Neural cell (in vitro differentiated cells): ENCODE measurements around the gene LRIF1. TPM values are rescaled to one million over a fixed set of nuclear protein-coding genes. Genes with fewer than 3 reads are reported as not detected.

Source experiments
- H2AFZ ChIP-seq: fragments of 200-600, 300-800 bp; sonication (generic), shearing (Covaris generic); 2 replicates; pipeline ENCODE4 v1.6.0; 2014; ENCODE audit warnings: low read depth, mild to moderate bottlenecking, antibody characterized with exemption, low read length, moderate library complexity
- H3F3A ChIP-seq: fragments of 200-600 bp; shearing (Covaris generic); 2 replicates; pipeline ENCODE4 v1.6.1; 2016; ENCODE audit warnings: mild to moderate bottlenecking, moderate library complexity, mixed read lengths, antibody characterized with exemption, low read length; ENCODE audit not compliant: insufficient read depth, poor library complexity, severe bottlenecking
- H3K27ac ChIP-seq: fragments of 200-600, 300-800 bp; sonication (generic), shearing (Covaris generic); 2 replicates; pipeline ENCODE4 v1.5.1; 2014; ENCODE audit warnings: mild to moderate bottlenecking, low read length, moderate library complexity
- H3K27me3 ChIP-seq: fragments of 300-800, 200-600 bp; sonication (generic), shearing (Covaris generic); 2 replicates; pipeline ENCODE4 v1.6.0; 2014; ENCODE audit warnings: mild to moderate bottlenecking, low read depth, low read length, moderate library complexity; ENCODE audit not compliant: insufficient read depth
- H3K36me3 ChIP-seq: fragments of 300-800, 200-600 bp; sonication (generic), shearing (Covaris generic); 2 replicates; pipeline ENCODE4 v1.5.1; 2014; ENCODE audit warnings: mild to moderate bottlenecking, antibody characterized with exemption, low read length, moderate library complexity; ENCODE audit not compliant: insufficient read depth
- H3K4me2 ChIP-seq: fragments of 300-800, 200-600 bp; sonication (generic), shearing (Covaris generic); 2 replicates; pipeline ENCODE4 v1.6.0; 2014; ENCODE audit warnings: mild to moderate bottlenecking, low read length
- H3K4me3 ChIP-seq: fragments of 300-800, 200-600 bp; sonication (generic), shearing (Covaris generic); 2 replicates; pipeline ENCODE4 v1.5.1; 2014; ENCODE audit warnings: mild to moderate bottlenecking, low read length, moderate library complexity
- H3K79me2 ChIP-seq: fragments of 200-600 bp; shearing (Covaris generic); replicated peaks from 2 replicates; pipeline ENCODE4 v1.6.0; 2014; ENCODE audit warnings: mild to moderate bottlenecking, low read length, moderate library complexity; ENCODE audit not compliant: insufficient read depth
- H3K9ac ChIP-seq: fragments of 300-800, 200-600 bp; sonication (generic), shearing (Covaris generic); 2 replicates; pipeline ENCODE4 v1.6.1; 2016; ENCODE audit warnings: mild to moderate bottlenecking, low read length, mixed read lengths
- H3K9me2 ChIP-seq: fragments of 200-600 bp; shearing (Covaris generic); 2 replicates; pipeline ENCODE4 v1.6.1; 2016; ENCODE audit warnings: mild to moderate bottlenecking, low read length, mixed read lengths; ENCODE audit not compliant: insufficient read depth
- H3K9me3 ChIP-seq: fragments of 200-600, 300-800 bp; sonication (generic), shearing (Covaris generic); 2 replicates; pipeline ENCODE4 v1.6.1; 2016; ENCODE audit warnings: mild to moderate bottlenecking, mixed run types, low read length, moderate library complexity, mixed read lengths
- H4K20me1 ChIP-seq: fragments of 200-600 bp; shearing (Covaris generic); 2 replicates; pipeline ENCODE4 v1.6.1; 2016; ENCODE audit warnings: mild to moderate bottlenecking, mixed run types; ENCODE audit not compliant: insufficient read depth
- CTCF ChIP-seq: fragments of 450-650 bp; IDR thresholded peaks from 2 replicates; pipeline ENCODE4 v1.5.1; 2014; ENCODE audit warnings: antibody characterized with exemption, mild to moderate bottlenecking, moderate library complexity; ENCODE audit not compliant: poor library complexity, severe bottlenecking
- EP300 ChIP-seq: fragments of 450-650 bp; conservative IDR thresholded peaks from 2 replicates; pipeline ENCODE4 v1.6.1; 2014; ENCODE audit warnings: antibody characterized with exemption, mild to moderate bottlenecking, moderate library complexity; ENCODE audit not compliant: poor library complexity, severe bottlenecking
- EZH2 ChIP-seq: fragments of 200-600, 300-800 bp; shearing (Covaris generic), sonication (generic); IDR thresholded peaks from 2 replicates; pipeline ENCODE4 v1.6.1; 2014; ENCODE audit warnings: antibody characterized with exemption, low read length, borderline replicate concordance, mild to moderate bottlenecking; ENCODE audit not compliant: insufficient read depth, poor library complexity, severe bottlenecking
- MXI1 ChIP-seq: fragments of 450-650 bp; conservative IDR thresholded peaks from 2 replicates; pipeline ENCODE4 v1.6.1; 2014; ENCODE audit warnings: antibody characterized with exemption, mild to moderate bottlenecking; ENCODE audit not compliant: poor library complexity, severe bottlenecking
- POLR2AphosphoS5 ChIP-seq: IDR thresholded peaks from 2 replicates; pipeline ENCODE4 v1.6.1; 2012
- RAD21 ChIP-seq: fragments of 450-650 bp; conservative IDR thresholded peaks from 2 replicates; pipeline ENCODE4 v1.6.1; 2014; ENCODE audit warnings: antibody characterized with exemption, mild to moderate bottlenecking, moderate library complexity
- SMC3 ChIP-seq: fragments of 450-650 bp; conservative IDR thresholded peaks from 2 replicates; pipeline ENCODE4 v1.6.1; 2014; ENCODE audit warnings: antibody characterized with exemption, mild to moderate bottlenecking, moderate library complexity; ENCODE audit not compliant: poor library complexity
- TAF1 ChIP-seq: IDR thresholded peaks from 2 replicates; pipeline ENCODE4 v1.6.1; 2012; ENCODE audit warnings: low read depth
- polyA plus RNA-seq: library from polyadenylated mRNA; depleted of rRNA; stranded (reverse); fragments of >200 nt; gene quantifications from 2 replicates; pipeline ENCODE4 v1.2.3, GENCODE V29; 2014
- TF ChIP-seq, protein P1 (sequence below): IDR thresholded peaks from 2 replicates; pipeline ENCODE4 v1.6.1; 2012; ENCODE audit warnings: borderline replicate concordance

LRIF1 gene
- polyA plus RNA-seq, 1 donor from 2014 or later: 26.8 TPM

DNA sequence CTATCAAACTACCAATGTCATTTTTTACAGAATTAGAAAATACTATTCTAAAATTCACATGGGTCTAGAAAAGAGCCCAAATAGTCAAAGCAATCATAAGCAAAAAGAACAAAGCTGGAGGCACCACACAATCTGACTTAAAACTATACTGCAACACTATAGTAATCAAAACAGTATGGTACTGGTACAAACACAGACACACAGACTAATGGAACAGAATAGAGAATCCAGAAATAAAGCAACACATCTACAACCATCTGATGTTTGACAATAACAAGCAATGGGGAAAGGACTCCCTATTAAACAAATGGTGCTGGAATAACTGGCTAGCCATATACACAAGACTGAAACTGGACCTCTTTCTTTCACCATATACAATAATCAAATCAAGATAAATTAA lies 50.9 kb downstream of the LRIF1 start:
- TF ChIP-seq SMC3: no peak
- no peak for TF ChIP-seq MXI1
- TF ChIP-seq, protein P1, sequence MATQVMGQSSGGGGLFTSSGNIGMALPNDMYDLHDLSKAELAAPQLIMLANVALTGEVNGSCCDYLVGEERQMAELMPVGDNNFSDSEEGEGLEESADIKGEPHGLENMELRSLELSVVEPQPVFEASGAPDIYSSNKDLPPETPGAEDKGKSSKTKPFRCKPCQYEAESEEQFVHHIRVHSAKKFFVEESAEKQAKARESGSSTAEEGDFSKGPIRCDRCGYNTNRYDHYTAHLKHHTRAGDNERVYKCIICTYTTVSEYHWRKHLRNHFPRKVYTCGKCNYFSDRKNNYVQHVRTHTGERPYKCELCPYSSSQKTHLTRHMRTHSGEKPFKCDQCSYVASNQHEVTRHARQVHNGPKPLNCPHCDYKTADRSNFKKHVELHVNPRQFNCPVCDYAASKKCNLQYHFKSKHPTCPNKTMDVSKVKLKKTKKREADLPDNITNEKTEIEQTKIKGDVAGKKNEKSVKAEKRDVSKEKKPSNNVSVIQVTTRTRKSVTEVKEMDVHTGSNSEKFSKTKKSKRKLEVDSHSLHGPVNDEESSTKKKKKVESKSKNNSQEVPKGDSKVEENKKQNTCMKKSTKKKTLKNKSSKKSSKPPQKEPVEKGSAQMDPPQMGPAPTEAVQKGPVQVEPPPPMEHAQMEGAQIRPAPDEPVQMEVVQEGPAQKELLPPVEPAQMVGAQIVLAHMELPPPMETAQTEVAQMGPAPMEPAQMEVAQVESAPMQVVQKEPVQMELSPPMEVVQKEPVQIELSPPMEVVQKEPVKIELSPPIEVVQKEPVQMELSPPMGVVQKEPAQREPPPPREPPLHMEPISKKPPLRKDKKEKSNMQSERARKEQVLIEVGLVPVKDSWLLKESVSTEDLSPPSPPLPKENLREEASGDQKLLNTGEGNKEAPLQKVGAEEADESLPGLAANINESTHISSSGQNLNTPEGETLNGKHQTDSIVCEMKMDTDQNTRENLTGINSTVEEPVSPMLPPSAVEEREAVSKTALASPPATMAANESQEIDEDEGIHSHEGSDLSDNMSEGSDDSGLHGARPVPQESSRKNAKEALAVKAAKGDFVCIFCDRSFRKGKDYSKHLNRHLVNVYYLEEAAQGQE: no peak
- TF ChIP-seq CTCF: no peak
- no peak for TF ChIP-seq EZH2
- no peak for TF ChIP-seq RAD21
- no peak for TF ChIP-seq EP300
- no peak for TF ChIP-seq TAF1
- TF ChIP-seq POLR2AphosphoS5: no peak
- no peak overlapping the region for H3K9ac ChIP-seq
- H3K4me2 ChIP-seq: no peak overlapping the region

DNA sequence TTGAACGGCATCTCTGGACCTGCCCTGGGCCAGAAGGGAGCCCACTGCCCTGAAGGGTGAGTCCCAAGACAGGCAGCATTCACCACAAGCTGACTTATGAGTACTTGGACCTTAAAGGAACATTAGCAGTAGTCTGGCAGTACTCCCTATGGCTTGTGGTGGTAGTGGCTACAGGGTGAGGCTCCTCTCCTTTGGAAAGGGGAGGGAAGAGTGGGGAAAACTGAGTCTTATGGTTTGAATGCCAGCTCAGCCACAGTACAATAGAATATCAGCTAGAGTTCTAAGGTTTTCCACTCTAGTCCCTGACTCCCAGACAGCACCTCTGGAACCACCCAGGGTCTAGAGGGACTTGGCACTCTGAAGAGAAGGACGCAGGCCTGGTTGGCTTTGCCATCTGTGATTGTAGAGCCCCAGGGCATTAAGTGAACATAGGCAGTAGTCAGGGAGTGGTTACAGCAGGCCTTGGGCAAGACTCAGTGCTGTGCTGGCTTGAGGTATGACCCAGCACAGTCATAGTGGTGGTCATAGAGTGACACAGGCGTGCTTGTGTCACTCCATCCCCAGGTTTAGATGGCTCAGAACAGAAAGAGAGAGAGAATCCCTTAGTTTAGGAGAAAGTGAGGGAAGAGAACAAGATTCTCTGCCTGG lies 59.7 kb downstream of the LRIF1 start:
- H3K4me2 ChIP-seq: no peak overlapping the region
- no peaks in the 10 kb centered on the region for H3F3A ChIP-seq
- TF ChIP-seq, protein P1: no peak
- TF ChIP-seq EP300: no peak
- TF ChIP-seq RAD21: no peak
- no peak for TF ChIP-seq POLR2AphosphoS5
- no peak for TF ChIP-seq CTCF
- no peaks in the 10 kb centered on the region for H3K9me3 ChIP-seq
- no peaks in the 10 kb centered on the region for H3K36me3 ChIP-seq
- no peaks in the 10 kb centered on the region for H4K20me1 ChIP-seq
- H3K4me3 ChIP-seq: no peak overlapping the region
- H3K79me2 ChIP-seq: no peaks in the 10 kb centered on the region
- H3K27ac ChIP-seq: no peak overlapping the region
- no peaks in the 10 kb centered on the region for H3K9me2 ChIP-seq
- H3K9ac ChIP-seq: no peak overlapping the region
- no peak overlapping the region for H2AFZ ChIP-seq
- H3K27me3 ChIP-seq: no peaks in the 10 kb centered on the region

More for the DNA sequence above, 50.9 kb downstream of the LRIF1 start:
- Histone ChIP-seq H2AFZ (no peak overlapping the region), H3K9me3 (no peaks in the 10 kb centered on the region), H3F3A (no peaks in the 10 kb centered on the region), H3K27me3 (no peaks in the 10 kb centered on the region), H3K9me2 (no peaks in the 10 kb centered on the region), H3K27ac (no peak overlapping the region), H3K36me3 (no peaks in the 10 kb centered on the region), H4K20me1 (no peaks in the 10 kb centered on the region), H3K79me2 (no peaks in the 10 kb centered on the region), H3K4me3 (no peak overlapping the region)
